ENCODE measurements around the gene LOX. TPM values are rescaled to one million over a fixed set of nuclear protein-coding genes. Genes with fewer than 3 reads are reported as not detected.

LOX gene
- total and polyA plus RNA-seq, 8 donors: 1.1 to 31.4 (median 5.0) TPM

GRCh38 chr5:122118356-122118948 is 40.4 kb upstream of the LOX start:
- Histone ChIP-seq H3K27ac (no peak overlapping the region), H3K4me3 (no peak overlapping the region), H3K4me1 (no peaks in the 10 kb centered on the region), H3K9me3 (no peaks in the 10 kb centered on the region), H3K27me3 (no peaks in the 10 kb centered on the region), H3K36me3 (no peaks in the 10 kb centered on the region)
- WGBS, 5 donors: 69 to 97% (median 88%) methylated on average over 1 of the region's 1 CpG
- TF ChIP-seq CTCF (IDR thresholded peaks at IDR 0.05) (no peak), EP300 (IDR thresholded peaks at IDR 0.05) (no peak), POLR2AphosphoS5 (IDR thresholded peaks at IDR 0.05) (no peak), POLR2A (IDR thresholded peaks at IDR 0.05) (no peak)
- intact Hi-C loops (cut with DNase I; ENCODE audit: low total_unique reads): no loop called here
- DNase-seq: no peak

GRCh38 chr5:122114501-122114900 is 36.4 kb upstream of the LOX start:
- 40 to 68% (median 54%) methylated on average over 2 of the region's 2 CpGs for WGBS, 5 donors
- Histone ChIP-seq H3K9me3 (no peaks in the 10 kb centered on the region), H3K27ac (no peak overlapping the region), H3K36me3 (no peaks in the 10 kb centered on the region), H3K27me3 (no peaks in the 10 kb centered on the region), H3K4me1 (peaks cover 0 to 6% (median 0%) of the 10 kb centered on the region in 4 donors), H3K4me3 (no peak overlapping the region)
- intact Hi-C loops (cut with DNase I; ENCODE audit: low total_unique reads): no loop called here
- no peak for DNase-seq
- no peak for TF ChIP-seq POLR2AphosphoS5 (IDR thresholded peaks at IDR 0.05)
- TF ChIP-seq CTCF (IDR thresholded peaks at IDR 0.05): no peak
- TF ChIP-seq POLR2A (IDR thresholded peaks at IDR 0.05): no peak
- no peak for TF ChIP-seq EP300 (IDR thresholded peaks at IDR 0.05)

GRCh38 chr5:122112733-122113558 is 34.9 kb upstream of the LOX start:
- peaks cover 0 to 6% (median 0%) of the 10 kb centered on the region in 4 donors for H3K4me1 ChIP-seq
- H3K4me3 ChIP-seq: no peak overlapping the region
- H3K27me3 ChIP-seq: no peaks in the 10 kb centered on the region
- no peaks in the 10 kb centered on the region for H3K9me3 ChIP-seq
- H3K27ac ChIP-seq: no peak overlapping the region
- 67 to 90% (median 74%) methylated on average over 5 to 6 of the region's 6 CpGs for WGBS, 5 donors
- no peak for TF ChIP-seq CTCF (IDR thresholded peaks at IDR 0.05)
- TF ChIP-seq POLR2AphosphoS5 (IDR thresholded peaks at IDR 0.05): no peak
- no peak for TF ChIP-seq EP300 (IDR thresholded peaks at IDR 0.05)
- no peak for TF ChIP-seq POLR2A (IDR thresholded peaks at IDR 0.05)
- H3K36me3 ChIP-seq: no peaks in the 10 kb centered on the region
- intact Hi-C loops (cut with DNase I; ENCODE audit: low total_unique reads): no loop called here
- DNase-seq: no peak

- DNase-seq: no peak
- WGBS, 5 donors: 27 to 52% (median 37%) methylated on average over 3 of the region's 3 CpGs
- no peak overlapping the region for H3K4me3 ChIP-seq
- no peak for TF ChIP-seq CTCF (IDR thresholded peaks at IDR 0.05)
- no peak for TF ChIP-seq POLR2A (IDR thresholded peaks at IDR 0.05)
- TF ChIP-seq POLR2AphosphoS5 (IDR thresholded peaks at IDR 0.05): no peak
- TF ChIP-seq EP300 (IDR thresholded peaks at IDR 0.05): no peak
- H3K4me1 ChIP-seq: peaks cover 0 to 6% (median 0%) of the 10 kb centered on the region in 4 donors
- H3K27me3 ChIP-seq: no peaks in the 10 kb centered on the region
- intact Hi-C loops (cut with DNase I; ENCODE audit: low total_unique reads): no loop called here
- no peaks in the 10 kb centered on the region for H3K9me3 ChIP-seq
- no peak overlapping the region for H3K27ac ChIP-seq
- H3K36me3 ChIP-seq: no peaks in the 10 kb centered on the region
Observed at GRCh38 chr5:122112063-122112462, 34.0 kb upstream of the LOX start.
